Caco-2 (cell line): ENCODE measurements around the gene MMP11. TPM values are rescaled to one million over a fixed set of nuclear protein-coding genes. Genes with fewer than 3 reads are reported as not detected.
A peak's percentile ranks its signal among the peaks of the same experiment; 100 is the strongest.

Source experiments
- BruUV-seq: library from RNA; stranded (reverse); fragments of 400-500 nt; replicated peaks from 2 replicates; lab custom pipeline; 2021; lab: Mats Ljungman, UMichigan
- CTCF ChIA-PET: fragments of 300-600 bp; sonication (Branson Sonifier 250); formaldehyde crosslinking; loops from one replicate; lab custom pipeline; 2022; ENCODE audit warnings: antibody characterized with exemption; lab: Charles Lee
- POLR2A ChIA-PET: fragments of 300-600 bp; sonication (Branson Sonifier 250); formaldehyde crosslinking; loops from one replicate; lab custom pipeline; 2022; ENCODE audit warnings: antibody characterized with exemption; lab: Charles Lee
- DNase-seq, 2 experiments: peaks; one replicate each; pipeline versions ENCODE4 v3.0.0 to v3.0.0-alpha.2; 2020 to 2022
- H3K27me3 ChIP-seq: replicated peaks from 2 replicates; pipeline ENCODE4 v1.6.0; 2011; ENCODE audit warnings: low read length; ENCODE audit not compliant: control insufficient read depth, insufficient read depth
- H3K36me3 ChIP-seq: 2 replicates; pipeline ENCODE4 v1.5.1; 2011; ENCODE audit warnings: low read length; ENCODE audit not compliant: control insufficient read depth, insufficient read depth
- H3K4me1 ChIP-seq: fragments of 250-450 bp; sonication (Bioruptor Pico); 2 replicates; pipeline ENCODE4 v1.5.1; 2020; ENCODE audit warnings: mild to moderate bottlenecking
- H3K4me3 ChIP-seq: 2 replicates; pipeline ENCODE4 v1.5.1; 2011; ENCODE audit warnings: low read depth, mild to moderate bottlenecking, control low read depth, low read length
- H3K9me3 ChIP-seq: fragments of 250-450 bp; sonication (Bioruptor Pico); 2 replicates; pipeline ENCODE4 v1.5.1; 2020; ENCODE audit warnings: mild to moderate bottlenecking, moderate library complexity
- H3K27ac Mint-ChIP-seq: one replicate; pipeline ENCODE4 v1.8.0; 2022; ENCODE audit warnings: mixed read lengths; ENCODE audit not compliant: unreplicated experiment
- H3K27me3 Mint-ChIP-seq: one replicate; pipeline ENCODE4 v1.8.0; 2022; ENCODE audit warnings: mixed read lengths; ENCODE audit not compliant: insufficient read depth, unreplicated experiment
- H3K36me3 Mint-ChIP-seq: one replicate; pipeline ENCODE4 v1.8.0; 2022; ENCODE audit warnings: mild to moderate bottlenecking, mixed read lengths; ENCODE audit not compliant: insufficient read depth, unreplicated experiment
- H3K4me1 Mint-ChIP-seq: one replicate; pipeline ENCODE4 v1.8.0; 2022; ENCODE audit warnings: low read depth, mixed read lengths; ENCODE audit not compliant: unreplicated experiment
- H3K4me3 Mint-ChIP-seq: one replicate; pipeline ENCODE4 v1.8.0; 2022; ENCODE audit warnings: mild to moderate bottlenecking, moderate library complexity, mixed read lengths; ENCODE audit not compliant: unreplicated experiment
- H3K9me3 Mint-ChIP-seq: one replicate; pipeline ENCODE4 v1.8.0; 2022; ENCODE audit warnings: mixed read lengths; ENCODE audit not compliant: unreplicated experiment
- CTCF ChIP-seq, 2 experiments: fragments of 200-600 bp in 1 of 2; IDR thresholded peaks; 1 replicate in 1 of 2; 2 replicates in 1 of 2; pipeline versions ENCODE4 v1.5.1 to v1.8.0; 2011 to 2022; ENCODE audit warnings: antibody characterized with exemption in 1 of 2, control low read depth in 1 of 2, inconsistent platforms in 1 of 2, low read depth in 1 of 2, low read length in 1 of 2, mild to moderate bottlenecking in 1 of 2, moderate library complexity in 1 of 2; ENCODE audit not compliant: insufficient read depth in 1 of 2, severe bottlenecking in 1 of 2, unreplicated experiment in 1 of 2
- intact Hi-C: fragments of 100-400 bp; cut with micrococcal nuclease; formaldehyde crosslinking; loops from one replicate; pipeline ENCODE4 v1.10.0; 2022; ENCODE audit not compliant: unreplicated experiment
- total RNA-seq: library from RNA; stranded (reverse); gene quantifications from 2 replicates; pipeline ENCODE4 v1.2.3, GENCODE V29; 2022

MMP11 gene
- total RNA-seq, 1 experiment from 2014 or later = 11.6 TPM

GRCh38 chr22:23829845-23830372 is 57.3 kb downstream of the MMP11 start:
- no TSS peak for BruUV-seq
- Histone ChIP-seq H3K36me3 (peaks cover 5% of the 10 kb centered on the region), H3K9me3 (no peaks in the 10 kb centered on the region), H3K27me3 (no peaks in the 10 kb centered on the region), H3K4me3 (no peak overlapping the region), H3K4me1 (no peaks in the 10 kb centered on the region)
- H3K36me3 Mint-ChIP-seq = peaks cover 64% of the 10 kb centered on the region
- no peak for DNase-seq
- intact Hi-C loops = no loop called here
- TF ChIP-seq CTCF (IDR thresholded peaks at IDR 0.05; ENCODE audit: insufficient read depth in 1 of 2, low read depth in 1 of 2, low read length in 1 of 2, severe bottlenecking in 1 of 2, unreplicated experiment in 1 of 2) = no peak
- no peak overlapping the region for H3K4me3 Mint-ChIP-seq
- POLR2A ChIA-PET = no interaction called here
- CTCF ChIA-PET = no interaction called here
- H3K9me3 Mint-ChIP-seq = no peaks in the 10 kb centered on the region
- no peak overlapping the region for H3K27ac Mint-ChIP-seq
- H3K27me3 Mint-ChIP-seq = no peaks in the 10 kb centered on the region
- H3K4me1 Mint-ChIP-seq = no peaks in the 10 kb centered on the region

- intact Hi-C loops = no loop called here
- Mint-ChIP-seq H3K4me1 (no peaks in the 10 kb centered on the region), H3K9me3 (no peaks in the 10 kb centered on the region), H3K4me3 (no peak overlapping the region), H3K36me3 (peaks cover 62% of the 10 kb centered on the region), H3K27me3 (no peaks in the 10 kb centered on the region), H3K27ac (no peak overlapping the region)
- H3K36me3 ChIP-seq = peaks cover 5% of the 10 kb centered on the region
- H3K9me3 ChIP-seq = no peaks in the 10 kb centered on the region
- no peaks in the 10 kb centered on the region for H3K4me1 ChIP-seq
- ChIA-PET CTCF (no interaction called here), POLR2A (no interaction called here)
- no peak for DNase-seq
- no peak for TF ChIP-seq CTCF (IDR thresholded peaks at IDR 0.05; ENCODE audit: insufficient read depth in 1 of 2, low read depth in 1 of 2, low read length in 1 of 2, severe bottlenecking in 1 of 2, unreplicated experiment in 1 of 2)
- no peaks in the 10 kb centered on the region for H3K27me3 ChIP-seq
- no peak overlapping the region for H3K4me3 ChIP-seq
- no TSS peak for BruUV-seq
Observed at GRCh38 chr22:23831261-23831660, 58.6 kb downstream of the MMP11 start.

DNA sequence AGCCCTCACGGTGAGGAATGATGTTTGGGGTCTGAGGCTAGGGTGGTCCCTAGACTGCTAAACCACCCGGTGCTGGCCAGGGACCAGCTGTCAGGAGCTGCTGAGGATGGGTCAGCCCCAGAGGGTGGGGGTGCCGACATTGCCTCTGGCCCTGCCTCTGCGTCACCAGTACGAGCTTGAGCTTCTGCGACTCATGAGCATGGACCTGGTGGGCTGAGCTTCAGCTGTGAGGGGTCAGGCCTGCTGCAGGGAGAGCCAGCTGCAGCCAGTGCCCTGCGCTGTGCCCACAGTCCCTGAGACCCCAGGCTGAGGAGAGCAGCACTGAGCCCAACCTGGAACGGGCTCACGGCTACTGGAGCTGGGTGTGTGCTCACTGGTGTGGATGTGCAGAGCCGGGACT is 59.1 kb downstream of the MMP11 start:
- Mint-ChIP-seq H3K36me3 (peaks cover 59% of the 10 kb centered on the region), H3K27ac (no peak overlapping the region), H3K27me3 (no peaks in the 10 kb centered on the region), H3K9me3 (no peaks in the 10 kb centered on the region), H3K4me1 (no peaks in the 10 kb centered on the region), H3K4me3 (no peak overlapping the region)
- peaks cover 3% of the 10 kb centered on the region for H3K36me3 ChIP-seq
- no TSS peak for BruUV-seq
- H3K4me1 ChIP-seq = no peaks in the 10 kb centered on the region
- DNase-seq = peak in 1 of 2 experiments; percentile 30
- no peaks in the 10 kb centered on the region for H3K27me3 ChIP-seq
- H3K9me3 ChIP-seq = no peaks in the 10 kb centered on the region
- ChIA-PET CTCF (interaction anchor here (0.6 kb wide), 1 partner anchor 455 kb away, joined by 13 read pairs; no protein-coding TSS in a partner anchor), POLR2A (no interaction called here)
- no peak overlapping the region for H3K4me3 ChIP-seq
- no peak for TF ChIP-seq CTCF (IDR thresholded peaks at IDR 0.05; ENCODE audit: insufficient read depth in 1 of 2, low read depth in 1 of 2, low read length in 1 of 2, severe bottlenecking in 1 of 2, unreplicated experiment in 1 of 2)
- intact Hi-C loops = no loop called here
